SJSA1 (cell line): ENCODE results near the gene RAD51. TPM values are rescaled to one million over a fixed set of nuclear protein-coding genes. Genes with fewer than 3 reads are reported as not detected.

ENCODE experiments used
- DNase-seq, 2 experiments: peaks; one replicate each; pipeline ENCODE4 v3.0.0-alpha.2; 2015 to 2020; ENCODE audit warnings: low spot score in 2 of 2, low read depth in 1 of 2
- H3K27ac ChIP-seq: fragments of 250-450 bp; sonication (Bioruptor Pico); 2 replicates; pipeline ENCODE4 v1.5.1; 2020; ENCODE audit warnings: mild to moderate bottlenecking, moderate library complexity
- H3K27me3 ChIP-seq: fragments of 250-450 bp; sonication (Bioruptor Pico); replicated peaks from 2 replicates; pipeline ENCODE4 v1.5.1; 2020; ENCODE audit warnings: mild to moderate bottlenecking, moderate library complexity
- H3K36me3 ChIP-seq: fragments of 250-450 bp; sonication (Bioruptor Pico); 2 replicates; pipeline ENCODE4 v1.5.1; 2020; ENCODE audit warnings: mild to moderate bottlenecking
- H3K4me1 ChIP-seq: fragments of 250-450 bp; sonication (Bioruptor Pico); replicated peaks from 2 replicates; pipeline ENCODE4 v1.6.1; 2021; ENCODE audit warnings: mild to moderate bottlenecking
- H3K4me3 ChIP-seq: fragments of 250-450 bp; sonication (Bioruptor Pico); 2 replicates; pipeline ENCODE4 v1.5.1; 2020; ENCODE audit warnings: mild to moderate bottlenecking
- H3K9me3 ChIP-seq: fragments of 250-450 bp; sonication (Bioruptor Pico); replicated peaks from 2 replicates; pipeline ENCODE4 v1.5.1; 2020; ENCODE audit warnings: mild to moderate bottlenecking
- total RNA-seq: library from RNA; depleted of rRNA; stranded (reverse); fragments of >200 nt; shearing (Covaris generic); gene quantifications from 2 replicates; pipeline ENCODE4 v1.2.3, GENCODE V29; 2014

RAD51 gene
- total RNA-seq, 1 experiment from 2014 or later: 32.3 TPM

GRCh38 chr15:40739047-40739446, 44.1 kb downstream of the RAD51 start:
- no peak overlapping the region for H3K27ac ChIP-seq
- H3K4me3 ChIP-seq: no peak overlapping the region
- peaks cover 98% of the 10 kb centered on the region for H3K36me3 ChIP-seq

DNA sequence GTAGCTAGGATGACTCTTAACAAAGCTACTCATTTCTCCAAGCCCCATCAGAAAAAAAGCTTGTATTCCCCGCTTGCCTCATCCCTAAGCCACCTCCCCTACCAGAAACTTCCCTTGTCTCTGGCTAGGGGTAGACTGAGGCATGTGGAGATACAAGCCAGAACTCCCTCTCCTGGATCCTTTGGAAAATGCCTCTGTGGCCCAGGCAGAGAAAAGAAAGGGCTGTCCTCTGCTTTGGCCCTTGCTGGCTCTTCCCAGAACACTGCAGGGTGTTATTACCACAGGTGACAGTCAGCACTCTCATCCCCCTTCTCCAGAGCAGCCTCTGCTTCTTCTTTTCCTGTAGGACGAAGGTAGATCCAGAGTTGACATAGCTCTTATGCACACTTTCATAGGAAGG, 44.9 kb downstream of the RAD51 start:
- no peaks in the 10 kb centered on the region for H3K9me3 ChIP-seq
- no peak for DNase-seq
- no peak overlapping the region for H3K4me3 ChIP-seq
- no peaks in the 10 kb centered on the region for H3K27me3 ChIP-seq
- no peak overlapping the region for H3K27ac ChIP-seq
- H3K36me3 ChIP-seq: peaks cover 100% of the 10 kb centered on the region
- H3K4me1 ChIP-seq: no peaks in the 10 kb centered on the region

More at GRCh38 chr15:40739047-40739446, 44.1 kb downstream of the RAD51 start:
- Histone ChIP-seq H3K9me3 (no peaks in the 10 kb centered on the region), H3K4me1 (no peaks in the 10 kb centered on the region), H3K27me3 (no peaks in the 10 kb centered on the region)
- DNase-seq: no peak

- Histone ChIP-seq H3K27ac (no peak overlapping the region), H3K4me1 (no peaks in the 10 kb centered on the region), H3K27me3 (no peaks in the 10 kb centered on the region), H3K36me3 (peaks cover 83% of the 10 kb centered on the region), H3K9me3 (no peaks in the 10 kb centered on the region), H3K4me3 (no peak overlapping the region)
- DNase-seq: no peak
These were observed 48.5 kb downstream of the RAD51 start for GRCh38 chr15:40743485-40743901.

DNA sequence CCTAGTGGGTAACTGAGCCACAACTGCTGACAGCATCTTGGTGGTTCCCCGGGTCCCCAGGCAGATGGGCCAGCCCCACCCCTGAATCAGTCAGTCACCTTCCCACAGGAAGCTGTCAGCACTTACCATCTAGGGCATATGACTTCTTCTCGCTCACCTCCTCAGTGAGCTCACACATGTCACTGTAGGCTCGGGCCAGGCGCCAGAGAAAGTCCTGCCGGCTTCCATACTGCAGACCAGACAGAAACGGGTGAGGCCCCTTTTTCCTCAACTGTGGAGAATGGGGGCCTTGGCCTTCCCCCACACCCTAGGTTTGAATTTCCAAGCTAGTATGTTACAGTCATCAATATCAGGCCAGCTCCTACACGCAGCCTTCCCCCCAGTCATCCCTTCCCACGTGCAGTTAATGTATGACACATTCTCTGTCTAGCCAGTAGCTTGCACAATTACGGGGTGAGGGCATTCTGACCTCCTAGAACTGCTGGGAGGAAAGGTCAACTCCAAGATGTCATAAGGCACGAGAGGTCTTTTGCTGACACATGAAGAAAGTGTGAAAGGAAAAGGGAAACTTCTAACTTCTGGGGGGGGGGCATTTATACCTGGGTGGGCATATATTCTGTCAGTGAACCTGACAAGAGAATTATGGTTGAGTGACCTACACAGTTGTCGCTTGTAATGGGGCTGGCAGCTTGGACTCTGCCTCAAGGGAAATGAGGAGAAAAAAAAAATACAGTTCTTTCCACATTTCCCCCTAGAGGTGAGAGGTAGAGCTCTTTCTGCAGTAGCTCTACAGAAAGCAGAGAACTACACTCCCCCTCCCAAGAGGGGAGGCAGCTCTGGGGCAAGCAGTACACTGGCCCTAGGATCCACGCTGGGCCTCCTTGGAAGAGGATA, 49.2 kb downstream of the RAD51 start:
- H3K4me1 ChIP-seq: no peaks in the 10 kb centered on the region
- no peaks in the 10 kb centered on the region for H3K27me3 ChIP-seq
- H3K27ac ChIP-seq: no peak overlapping the region
- no peaks in the 10 kb centered on the region for H3K9me3 ChIP-seq
- H3K36me3 ChIP-seq: peaks cover 79% of the 10 kb centered on the region
- DNase-seq: no peak
- no peak overlapping the region for H3K4me3 ChIP-seq

DNA sequence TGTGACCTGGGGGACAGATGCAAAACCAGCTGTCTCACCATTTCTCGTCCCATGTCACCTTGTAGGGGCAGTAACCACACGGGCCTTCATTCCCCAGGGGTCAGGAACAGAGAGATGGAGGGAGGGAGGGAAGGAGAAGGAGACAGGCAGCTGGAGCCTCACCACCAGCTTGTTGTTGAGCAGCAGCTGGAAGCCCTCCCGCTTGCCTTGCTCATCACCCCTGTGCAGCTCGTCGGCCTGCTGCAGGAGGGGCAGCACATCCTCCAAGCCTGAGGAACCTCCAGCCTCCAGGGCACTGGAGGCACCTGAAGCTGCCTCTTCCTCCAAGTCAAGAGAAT, 49.8 kb downstream of the RAD51 start:
- no peak for DNase-seq
- H3K36me3 ChIP-seq: peaks cover 79% of the 10 kb centered on the region
- H3K27me3 ChIP-seq: no peaks in the 10 kb centered on the region
- no peak overlapping the region for H3K27ac ChIP-seq
- no peaks in the 10 kb centered on the region for H3K4me1 ChIP-seq
- no peaks in the 10 kb centered on the region for H3K9me3 ChIP-seq
- H3K4me3 ChIP-seq: no peak overlapping the region

DNA sequence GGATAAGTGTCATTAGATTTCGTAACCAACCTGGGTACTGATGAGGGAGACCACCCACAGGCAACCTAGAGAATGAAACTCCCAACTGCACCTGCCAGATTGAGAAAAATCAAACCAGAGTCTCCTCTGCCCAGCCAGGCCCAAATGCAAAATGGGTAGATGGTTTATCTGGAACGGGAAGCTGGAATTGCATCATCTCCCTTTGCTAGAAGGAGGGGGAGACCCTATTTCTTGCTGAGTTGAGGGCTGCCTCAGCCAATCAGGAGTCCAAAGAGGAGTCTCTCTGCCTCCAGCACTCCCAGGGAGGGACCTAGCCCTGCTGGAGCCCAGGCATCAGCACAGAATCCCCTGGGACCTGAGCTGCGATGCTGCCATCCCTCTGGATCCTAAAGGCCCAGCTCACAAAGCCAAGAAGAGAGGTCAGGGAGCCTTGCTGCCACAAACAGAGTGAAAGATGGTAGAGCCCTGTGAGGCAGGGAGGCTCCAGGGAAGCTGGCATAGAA, 52.0 kb downstream of the RAD51 start:
- Histone ChIP-seq H3K4me1 (no peaks in the 10 kb centered on the region), H3K27me3 (no peaks in the 10 kb centered on the region), H3K27ac (no peak overlapping the region), H3K4me3 (no peak overlapping the region), H3K9me3 (no peaks in the 10 kb centered on the region), H3K36me3 (peaks cover 78% of the 10 kb centered on the region)
- no peak for DNase-seq

GRCh38 chr15:40747685-40748631, 53.0 kb downstream of the RAD51 start:
- peaks cover 77% of the 10 kb centered on the region for H3K36me3 ChIP-seq
- H3K4me1 ChIP-seq: no peaks in the 10 kb centered on the region
- H3K27ac ChIP-seq: no peak overlapping the region
- no peaks in the 10 kb centered on the region for H3K27me3 ChIP-seq
- no peak for DNase-seq
- no peak overlapping the region for H3K4me3 ChIP-seq
- H3K9me3 ChIP-seq: no peaks in the 10 kb centered on the region

- H3K27ac ChIP-seq: no peak overlapping the region
- DNase-seq: no peak
- no peaks in the 10 kb centered on the region for H3K27me3 ChIP-seq
- no peaks in the 10 kb centered on the region for H3K9me3 ChIP-seq
- H3K36me3 ChIP-seq: peaks cover 67% of the 10 kb centered on the region
- H3K4me3 ChIP-seq: no peak overlapping the region
- 0 out of 2 replicates have a peak, but pooled peaks cover 4% of the 10 kb centered on the region for H3K4me1 ChIP-seq
These were observed 54.2 kb downstream of the RAD51 start for GRCh38 chr15:40749151-40749630.

- Histone ChIP-seq H3K27me3 (no peaks in the 10 kb centered on the region), H3K4me3 (no peak overlapping the region), H3K36me3 (peaks cover 56% of the 10 kb centered on the region), H3K27ac (no peak overlapping the region), H3K9me3 (no peaks in the 10 kb centered on the region), H3K4me1 (peaks cover 8% of the 10 kb centered on the region)
- DNase-seq: no peak
These were observed 55.9 kb downstream of the RAD51 start for GRCh38 chr15:40750885-40751284.

DNA sequence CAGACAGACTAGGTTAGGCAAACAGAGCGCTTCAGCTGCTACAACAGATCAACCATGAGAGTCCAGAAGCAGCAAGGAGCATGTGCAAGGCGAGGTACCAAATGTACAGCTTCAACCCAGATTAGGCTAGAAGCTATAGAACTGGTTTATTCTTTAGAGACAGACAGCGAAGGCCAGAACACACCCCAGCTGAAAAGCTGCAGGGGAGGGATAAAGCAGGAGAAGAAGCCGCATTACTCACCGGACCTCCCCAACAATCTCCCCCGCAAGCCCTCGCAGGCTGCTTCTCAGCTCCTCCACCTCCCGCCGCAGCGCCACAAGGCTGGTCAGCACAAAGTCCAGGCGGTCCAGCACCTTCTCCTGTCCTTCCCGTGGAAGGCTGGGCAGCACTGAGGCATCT, 56.8 kb downstream of the RAD51 start:
- no peak overlapping the region for H3K4me3 ChIP-seq
- H3K27me3 ChIP-seq: no peaks in the 10 kb centered on the region
- no peaks in the 10 kb centered on the region for H3K9me3 ChIP-seq
- peaks cover 8% of the 10 kb centered on the region for H3K4me1 ChIP-seq
- peaks cover 54% of the 10 kb centered on the region for H3K36me3 ChIP-seq
- no peak for DNase-seq
- no peak overlapping the region for H3K27ac ChIP-seq

DNA sequence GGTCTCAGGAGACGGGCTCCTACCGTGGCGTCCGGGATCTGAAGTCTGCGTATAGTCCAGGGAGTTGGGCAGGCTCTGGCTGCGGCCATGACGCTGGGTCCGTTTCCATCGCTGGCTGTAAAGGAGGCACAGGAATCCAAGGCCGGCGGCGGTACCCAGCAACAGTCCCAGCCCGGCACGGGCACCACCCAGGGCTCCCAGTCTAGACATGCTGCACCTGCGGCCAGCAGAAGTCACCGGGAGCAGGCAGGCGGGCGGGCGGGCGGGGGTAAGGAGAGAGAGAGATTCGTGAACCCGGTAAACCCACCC, 59.6 kb downstream of the RAD51 start:
- Histone ChIP-seq H3K27ac (no peak overlapping the region), H3K4me3 (peak overlapping the region; percentile 84), H3K9me3 (no peaks in the 10 kb centered on the region), H3K4me1 (peaks cover 8% of the 10 kb centered on the region), H3K36me3 (peaks cover 37% of the 10 kb centered on the region), H3K27me3 (no peaks in the 10 kb centered on the region)
- DNase-seq: peak in 1 of 2 experiments; percentile 22

DNA sequence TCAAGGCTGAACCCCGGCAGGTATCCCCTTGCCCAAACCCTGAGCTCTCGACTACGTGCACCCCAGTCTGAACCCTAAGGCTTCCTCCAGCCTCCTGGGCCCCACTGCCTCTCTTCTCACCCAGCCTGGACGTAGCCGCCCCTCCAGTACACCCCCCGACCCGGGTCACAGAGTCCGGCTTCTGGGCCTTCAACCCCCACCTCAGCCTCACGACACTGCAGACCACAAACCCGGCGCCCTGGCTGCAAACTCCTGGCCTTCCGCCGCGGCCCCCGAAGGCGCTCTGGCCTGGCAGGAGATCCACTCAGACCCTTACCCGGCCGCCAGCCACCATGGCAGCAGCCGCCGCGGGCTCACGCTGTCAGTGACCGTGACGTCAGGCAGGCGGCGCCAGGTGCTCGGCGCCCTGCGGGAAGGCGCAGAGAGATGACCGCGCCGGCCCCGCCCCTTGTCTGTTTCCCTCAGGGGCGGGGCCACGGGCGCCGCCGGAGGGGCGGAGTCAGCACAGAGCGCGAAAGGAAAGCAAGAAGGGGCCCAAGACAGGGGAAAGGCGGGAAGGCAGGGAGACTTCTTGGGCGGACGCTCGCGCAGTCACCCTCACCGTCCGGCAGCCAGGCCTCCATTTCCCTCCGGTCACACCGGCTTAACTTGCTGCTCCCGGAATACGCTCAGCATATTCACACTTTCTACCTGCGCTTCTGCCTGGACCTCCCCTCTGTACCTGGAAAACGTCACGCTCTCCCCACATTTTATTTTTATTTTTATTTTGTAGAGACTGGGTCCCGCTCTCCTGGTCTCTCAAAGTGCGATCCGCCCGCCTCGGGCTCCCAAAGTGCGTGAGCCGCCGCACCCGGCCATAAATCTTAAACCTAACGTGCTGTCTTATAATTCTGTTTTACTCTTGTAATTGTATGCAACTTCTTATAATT, 60.2 kb downstream of the RAD51 start, which contains the start of gene RMDN3:
RMDN3 (minus strand) TSS at position 372 of the 929 bp plus-strand sequence. CDS start 471 bp downstream, outside the sequence.
- peaks cover 8% of the 10 kb centered on the region for H3K4me1 ChIP-seq
- peak; percentile 94 to 98 for DNase-seq

DNA sequence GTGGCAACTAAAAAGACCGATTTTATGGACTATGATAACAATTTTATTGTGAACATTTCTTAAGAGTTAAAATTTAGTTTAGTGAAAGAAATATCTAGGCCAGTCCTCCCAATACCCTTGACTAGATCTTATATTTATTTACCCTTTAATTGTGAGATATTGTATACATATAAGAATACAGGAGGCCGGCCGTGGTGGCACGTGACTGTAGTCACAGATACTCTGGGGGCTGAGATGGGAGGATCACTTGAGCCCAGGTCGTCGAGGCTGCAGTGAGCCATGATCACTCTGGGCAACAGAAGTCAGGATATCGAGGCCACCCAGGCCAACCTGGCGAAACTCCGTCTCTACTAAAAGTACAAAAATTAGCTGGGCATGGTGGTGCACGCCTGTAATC, 60.8 kb downstream of the RAD51 start:
- peak overlapping the region; percentile 84 for H3K4me3 ChIP-seq
- H3K4me1 ChIP-seq: peaks cover 8% of the 10 kb centered on the region
- DNase-seq: no peak
- no peaks in the 10 kb centered on the region for H3K9me3 ChIP-seq
- H3K27ac ChIP-seq: peak overlapping the region; percentile 84
- H3K27me3 ChIP-seq: no peaks in the 10 kb centered on the region
- peaks cover 25% of the 10 kb centered on the region for H3K36me3 ChIP-seq

More for the DNA sequence above, 60.2 kb downstream of the RAD51 start, which contains the start of gene RMDN3:
- peaks cover 32% of the 10 kb centered on the region for H3K36me3 ChIP-seq
- no peaks in the 10 kb centered on the region for H3K9me3 ChIP-seq
- H3K27me3 ChIP-seq: no peaks in the 10 kb centered on the region
- peak within 1 kb of the TSS; percentile 84 for H3K27ac ChIP-seq
- peak within 1 kb of the TSS; percentile 84 for H3K4me3 ChIP-seq
